HG03135 (cell line): ENCODE data around the gene NCOA1.
"Not testable (repeated sequence)": the region's sequence is repeated elsewhere in the genome, so short reads cannot be mapped to it uniquely, and the experiment has no call there.

Experiments
- ATAC-seq: cut with Tn5 transposase; IDR thresholded peaks from one replicate; pipeline ENCODE4 v1.9.1; 2021; ENCODE audit warnings: mild to moderate bottlenecking, moderate library complexity; ENCODE audit not compliant: unreplicated experiment

The NCOA1 gene

GRCh38 chr2:24490690-24491541, at the start of gene NCOA1:
TSS of gene NCOA1 (plus strand) at chr2:24491254. CDS start at chr2:24658678, 167,424 bp downstream.
- ATAC-seq: peak; percentile 65

DNA sequence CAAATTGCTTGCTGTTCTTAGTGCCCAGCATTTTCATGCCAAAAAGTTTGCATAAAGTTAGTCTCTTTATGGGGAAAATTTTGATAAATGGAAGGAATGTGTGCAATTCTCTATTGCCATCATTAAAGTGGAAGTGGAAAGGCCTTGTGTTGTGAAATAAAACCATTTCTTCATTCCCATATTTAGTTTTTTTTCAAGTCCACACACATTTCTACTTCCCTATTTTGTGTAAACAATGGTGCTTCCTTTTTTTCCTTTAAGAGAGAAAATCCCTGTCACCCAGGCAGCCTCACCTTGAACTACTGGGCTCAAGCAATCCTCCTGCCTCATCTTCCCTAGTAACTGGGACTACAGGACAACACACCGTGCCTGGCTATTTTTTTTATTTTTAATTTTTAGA, 42.3 kb upstream of the NCOA1 start:
- no peak for ATAC-seq

DNA sequence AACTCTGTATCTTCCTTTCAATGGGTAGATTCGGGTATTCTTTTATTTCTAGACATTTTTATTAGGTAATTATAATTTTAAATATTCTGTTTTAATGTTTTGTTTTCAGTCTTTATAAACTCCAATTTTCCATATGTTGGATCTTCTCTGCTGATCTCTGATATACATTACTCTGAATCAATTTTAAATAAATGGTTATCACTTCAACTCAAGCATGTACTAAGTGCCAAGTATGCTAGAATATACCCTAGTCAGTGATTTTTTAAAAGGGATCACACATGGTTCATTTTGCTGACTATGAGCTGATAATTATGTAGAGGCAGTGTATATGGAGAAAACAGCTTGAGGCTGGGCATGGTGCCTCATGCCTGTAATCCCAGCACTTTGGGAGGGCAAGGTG, 41.7 kb upstream of the NCOA1 start:
- ATAC-seq: no peak

DNA sequence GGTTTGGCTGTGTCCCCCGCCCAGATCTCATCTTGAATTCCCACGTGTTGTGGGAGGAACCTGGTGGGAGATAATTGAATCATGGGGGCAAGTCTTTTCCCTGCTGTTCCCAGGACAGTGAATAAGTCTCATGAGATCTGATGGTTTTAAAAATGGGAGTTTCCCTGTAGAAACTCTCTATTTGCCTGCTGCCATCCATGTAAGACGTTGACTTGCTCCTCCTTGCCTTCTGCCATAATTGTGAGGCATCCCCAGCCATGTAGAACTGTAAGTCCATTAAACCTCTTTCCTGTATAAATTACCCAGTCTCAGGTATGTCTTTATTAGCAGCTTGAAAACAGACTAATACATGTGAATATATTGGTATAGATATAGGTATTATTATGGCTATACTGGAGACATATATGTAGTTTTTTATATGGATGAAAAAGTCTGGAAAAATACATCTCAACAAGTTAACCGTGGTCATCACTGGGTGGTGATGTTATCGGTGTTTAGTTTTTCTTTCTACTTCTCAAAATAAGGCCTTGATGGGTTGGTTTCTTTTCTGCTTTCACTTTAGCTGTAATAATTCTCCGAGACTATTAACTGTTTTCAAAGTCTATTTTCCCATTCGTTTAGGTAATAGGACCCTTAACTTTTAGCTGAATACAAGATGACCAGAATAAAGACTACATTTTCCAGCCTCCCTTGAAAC, 39.1 kb upstream of the NCOA1 start:
- no peak for ATAC-seq

DNA sequence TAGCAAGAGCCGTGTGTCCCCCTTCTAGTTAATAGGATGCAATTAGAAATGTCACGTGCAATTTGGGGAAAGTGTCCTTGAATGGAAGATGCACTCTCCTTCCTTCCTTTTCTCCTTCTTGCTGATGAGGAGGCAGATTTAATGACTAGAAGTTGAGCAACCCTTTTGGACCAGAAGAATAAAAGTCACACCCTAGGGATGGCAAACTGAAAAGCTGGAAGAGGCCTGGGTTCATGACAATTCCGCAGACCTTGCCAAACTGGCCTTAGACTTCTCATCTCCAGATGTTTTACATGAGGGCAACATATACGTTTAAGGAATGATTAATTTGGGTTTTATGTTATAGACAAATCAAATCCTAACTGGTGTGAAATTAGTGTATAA, 38.6 kb upstream of the NCOA1 start:
- ATAC-seq: no peak

GRCh38 chr2:24453379-24454073, 37.5 kb upstream of the NCOA1 start:
- ATAC-seq: no peak

DNA sequence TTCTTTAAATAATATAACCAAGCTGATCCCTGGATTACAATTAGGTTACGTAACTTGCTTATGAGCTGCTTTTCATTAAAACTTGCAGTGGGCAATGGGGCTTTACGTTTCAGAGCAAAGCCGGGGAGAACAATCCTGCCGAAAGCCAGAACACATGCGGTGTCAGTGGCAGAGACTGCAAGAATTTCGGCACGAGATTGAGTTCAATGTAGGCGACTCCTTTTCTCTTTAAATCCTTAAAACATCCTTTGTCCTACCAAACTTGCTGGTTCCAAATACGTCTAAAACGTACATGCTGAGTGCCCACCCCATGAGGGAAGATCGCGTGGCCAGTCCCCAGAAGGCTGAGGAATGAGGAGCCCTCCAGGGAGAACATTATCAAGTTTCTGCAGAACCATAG, 36.8 kb upstream of the NCOA1 start:
- ATAC-seq: no peak

- no peak for ATAC-seq
These were observed 34.2 kb upstream of the NCOA1 start for GRCh38 chr2:24456599-24457556.

DNA sequence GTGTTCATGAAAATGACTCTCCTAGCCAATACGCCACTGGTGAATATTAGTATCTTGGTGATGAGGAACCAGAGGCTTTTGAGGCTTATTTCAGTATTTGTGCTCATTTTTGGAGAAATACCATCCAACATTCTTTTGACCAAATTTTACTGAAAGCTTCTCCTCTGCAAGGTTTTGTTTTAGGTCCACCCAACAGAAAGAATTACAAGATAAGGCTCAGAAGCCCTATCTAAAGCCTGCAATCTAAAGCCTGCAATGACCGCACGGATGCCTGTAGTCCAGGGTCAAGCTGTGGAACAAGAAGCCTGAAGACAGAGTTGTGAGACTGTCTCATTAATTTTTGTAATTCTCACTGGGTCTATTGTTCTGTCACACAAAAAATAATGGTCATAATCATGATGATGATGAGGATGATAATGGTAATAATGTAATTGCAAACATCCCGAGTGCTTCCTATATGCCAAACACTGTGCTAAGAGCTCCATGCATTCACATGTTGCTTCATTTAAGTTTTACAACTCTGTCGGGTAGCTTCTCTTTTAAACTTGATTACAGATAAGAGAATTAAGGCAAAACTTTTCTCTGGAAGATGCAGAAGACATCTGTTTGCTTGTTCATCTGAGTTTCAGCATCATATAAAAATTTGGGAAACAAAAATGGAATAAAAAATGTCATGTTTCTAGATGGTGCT, 33.2 kb upstream of the NCOA1 start:
- ATAC-seq: no peak

DNA sequence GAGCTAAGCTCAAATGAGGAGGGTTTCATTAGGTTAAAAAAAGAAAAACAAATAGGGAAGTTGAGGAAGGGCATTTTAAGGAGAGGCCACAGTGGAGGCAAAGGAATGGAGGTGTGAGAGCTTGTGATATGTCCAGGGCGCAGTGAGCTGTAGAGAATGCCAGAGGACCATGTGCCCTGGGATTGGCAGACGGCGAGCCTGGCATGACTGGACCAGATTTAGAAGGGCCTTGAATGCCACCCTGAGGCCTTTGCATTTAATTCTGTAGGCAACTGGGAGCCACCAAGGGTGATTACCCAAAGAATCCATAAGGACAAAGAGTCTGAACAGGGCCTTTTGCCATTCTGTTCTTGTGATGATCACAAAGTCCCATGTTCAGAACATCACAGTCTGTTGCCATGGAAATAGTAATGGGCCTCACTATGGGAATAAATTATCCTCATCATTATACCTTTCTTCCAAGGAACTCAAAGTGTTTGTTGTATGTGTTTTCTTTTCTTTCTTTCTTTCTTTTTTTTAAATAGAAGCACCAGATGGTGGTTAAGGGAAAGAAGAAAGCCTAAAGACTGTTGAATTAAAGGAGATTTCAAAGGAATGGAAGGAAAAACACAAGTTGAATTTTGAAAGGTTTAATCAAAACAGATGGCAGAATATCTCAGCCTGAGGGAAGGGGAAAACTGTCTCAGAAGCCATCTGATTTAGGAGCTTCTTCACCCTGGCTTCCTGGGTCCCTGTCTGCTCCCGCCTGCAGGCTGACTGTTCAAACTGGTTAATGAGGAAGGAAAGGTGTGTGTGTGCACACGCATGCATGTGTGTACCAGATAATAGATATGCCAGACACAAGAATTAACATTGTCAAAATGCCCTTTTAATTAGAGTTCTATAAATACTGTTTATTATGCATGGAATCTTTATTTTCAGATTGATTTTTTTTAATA, 31.6 kb upstream of the NCOA1 start:
- ATAC-seq: no peak

DNA sequence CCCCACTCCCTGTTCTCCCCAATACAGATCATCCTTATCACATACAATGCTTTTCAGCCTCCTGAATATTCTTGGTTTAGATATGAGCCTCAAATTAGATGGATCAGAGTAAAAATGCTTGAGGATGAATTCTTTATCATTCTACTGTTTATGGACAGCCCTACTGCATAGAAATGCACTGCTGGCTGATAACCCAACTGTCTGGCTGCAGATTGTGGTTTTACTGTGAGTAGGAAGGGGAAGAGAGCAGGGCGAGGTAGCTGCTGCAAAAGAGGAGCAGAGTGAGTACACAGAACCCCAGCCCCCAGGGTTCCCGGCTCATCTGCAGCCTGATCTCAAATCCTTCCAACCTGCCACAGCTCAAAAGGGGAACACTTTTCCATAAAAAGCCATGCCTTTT, 29.4 kb upstream of the NCOA1 start:
- no peak for ATAC-seq

DNA sequence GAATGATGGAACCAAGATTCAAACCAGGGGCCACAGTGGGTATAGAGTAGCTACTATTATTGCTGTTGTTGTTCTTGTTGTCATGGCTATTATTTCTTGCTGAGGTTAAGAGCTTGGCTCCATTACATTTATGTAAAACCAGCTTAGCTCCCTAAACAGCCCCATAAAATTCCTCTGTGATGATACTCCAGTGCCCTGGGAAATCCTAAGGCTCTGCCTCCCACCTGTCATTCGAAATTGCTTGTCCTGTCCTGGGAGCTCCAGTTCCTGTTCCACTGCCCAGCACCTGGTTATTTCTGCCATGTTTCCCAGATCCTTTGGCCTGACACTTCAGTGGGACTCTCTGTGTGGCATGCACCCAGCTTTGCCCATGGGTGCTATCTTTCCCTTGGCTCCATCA, 27.8 kb upstream of the NCOA1 start:
- ATAC-seq: no peak

DNA sequence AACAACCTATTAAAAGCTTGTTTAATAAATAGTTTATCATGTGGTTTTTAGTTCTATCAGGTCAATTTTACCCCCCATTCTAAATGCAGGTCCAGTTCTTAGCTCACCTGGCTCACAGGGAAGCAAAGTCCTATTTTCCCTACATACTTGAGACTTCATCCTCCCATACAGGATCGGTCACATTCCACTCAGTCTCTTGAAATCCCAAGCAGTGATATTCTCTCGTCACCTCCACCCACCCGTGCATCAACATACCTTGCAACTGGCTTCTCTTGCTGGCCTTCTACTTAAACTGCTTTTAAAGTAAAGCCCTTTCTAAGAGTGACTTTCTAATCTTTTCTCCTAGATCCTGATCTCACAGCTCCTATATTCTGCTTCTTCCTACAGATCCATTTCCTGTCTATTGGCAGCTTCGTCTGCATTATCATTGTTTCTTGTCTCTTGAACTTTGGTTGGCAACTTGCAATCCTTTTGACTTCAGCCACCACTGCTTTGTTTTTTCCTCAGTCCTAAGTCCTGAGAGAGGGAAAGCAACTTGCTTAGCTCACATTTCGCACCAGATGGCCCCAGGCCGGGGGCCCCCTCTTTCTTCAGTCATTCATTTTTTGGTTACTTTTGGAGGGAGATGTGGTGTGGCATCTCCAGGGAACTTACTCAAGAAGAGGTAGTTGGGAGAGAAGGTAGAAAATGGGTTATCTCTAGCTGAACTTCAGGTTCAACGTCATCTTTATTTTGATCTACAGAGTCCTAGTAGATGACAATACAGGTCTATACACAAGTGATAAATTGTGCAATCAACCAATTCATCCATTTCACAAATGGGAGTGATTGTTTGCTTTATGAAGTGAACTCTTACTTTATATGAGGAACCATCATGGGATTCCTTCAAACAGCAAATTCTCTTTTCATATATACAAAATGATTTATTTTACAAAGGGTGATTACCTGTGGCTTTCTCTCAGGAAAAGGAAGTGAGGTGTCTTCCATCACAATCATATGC, 23.9 kb upstream of the NCOA1 start:
- no peak for ATAC-seq

DNA sequence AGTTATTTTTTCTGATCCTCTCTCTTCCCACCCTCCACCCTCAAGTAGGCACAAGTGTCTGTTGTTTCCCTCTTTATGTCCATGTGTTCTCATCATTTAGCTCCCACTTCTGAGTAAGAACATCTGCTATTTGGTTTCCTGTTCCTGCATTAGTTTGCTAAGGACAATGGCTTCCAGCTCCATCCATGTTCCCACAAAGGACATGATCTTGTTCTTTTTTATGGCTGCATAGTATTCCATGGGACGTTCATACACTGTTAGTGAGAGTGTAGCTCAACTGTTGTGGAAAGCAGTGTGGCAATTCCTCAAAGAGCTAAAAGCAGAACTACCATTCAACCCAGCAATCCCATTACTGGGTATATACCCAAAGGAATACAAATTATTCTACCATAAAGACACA, 22.6 kb upstream of the NCOA1 start:
- not testable (repeated sequence) for ATAC-seq

DNA sequence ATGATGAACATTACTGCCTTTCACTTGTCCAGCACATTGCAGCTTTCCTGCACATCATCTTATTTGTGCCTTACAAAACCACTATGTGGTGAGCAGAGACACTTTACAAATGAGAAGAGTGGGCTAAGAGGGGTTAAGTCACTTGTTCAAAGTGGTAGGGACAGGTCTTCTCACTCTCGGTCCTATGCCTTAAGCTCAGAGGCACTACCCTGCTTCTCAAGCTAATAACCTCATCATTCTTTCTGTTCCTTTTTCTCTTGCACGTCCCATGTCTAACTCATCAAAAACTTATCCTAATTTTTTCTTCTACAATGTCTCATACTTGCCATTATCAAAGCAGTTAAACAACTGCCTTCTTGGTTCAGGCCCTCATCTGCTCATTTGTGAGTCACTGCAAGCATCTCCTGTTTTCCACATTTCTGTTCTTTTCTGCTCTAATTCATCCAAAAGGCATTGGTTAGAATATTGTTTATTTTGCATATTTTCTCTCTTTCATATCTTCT, 21.9 kb upstream of the NCOA1 start:
- ATAC-seq: no peak

GRCh38 chr2:24471662-24472061, 19.4 kb upstream of the NCOA1 start:
- ATAC-seq: no peak

GRCh38 chr2:24472416-24472815, 18.6 kb upstream of the NCOA1 start:
- no peak for ATAC-seq

- no peak for ATAC-seq
These were observed 17.4 kb upstream of the NCOA1 start for GRCh38 chr2:24473626-24474025.
